Loucy (cell line): ENCODE results near the gene CFAP410.

ENCODE experiments used
- H2AFZ ChIP-seq: fragments of 200-600 bp; sonication (generic); 2 replicates; pipeline ENCODE4 v1.6.0; 2016; ENCODE audit warnings: antibody characterized with exemption, mild to moderate bottlenecking, low read length, moderate library complexity
- H3F3A ChIP-seq: fragments of 200-600 bp; 2 replicates; pipeline ENCODE4 v1.6.0; 2016; ENCODE audit warnings: antibody characterized with exemption, low read depth, mild to moderate bottlenecking
- H3K27me3 ChIP-seq: fragments of 200-600 bp; sonication (generic); 2 replicates; pipeline ENCODE4 v1.6.1; 2014; ENCODE audit warnings: low read length, mild to moderate bottlenecking; ENCODE audit not compliant: insufficient read depth, poor library complexity, severe bottlenecking
- H3K36me3 ChIP-seq: fragments of 200-600 bp; sonication (generic); 2 replicates; pipeline ENCODE4 v1.6.1; 2016; ENCODE audit warnings: low read length; ENCODE audit not compliant: insufficient read depth
- H3K4me1 ChIP-seq: fragments of 200-600 bp; sonication (generic); 2 replicates; pipeline ENCODE4 v1.5.1; 2014; ENCODE audit warnings: low read length, mild to moderate bottlenecking; ENCODE audit not compliant: insufficient read depth, poor library complexity, severe bottlenecking
- H3K4me2 ChIP-seq: fragments of 200-600 bp; sonication (generic); 2 replicates; pipeline ENCODE4 v1.6.0; 2014; ENCODE audit warnings: antibody characterized with exemption, low read length, low read depth, mild to moderate bottlenecking; ENCODE audit not compliant: poor library complexity, severe bottlenecking
- H3K4me3 ChIP-seq: fragments of 200-600 bp; sonication (generic); 2 replicates; pipeline ENCODE4 v1.5.1; 2014; ENCODE audit warnings: low read length, mild to moderate bottlenecking, mixed read lengths; ENCODE audit not compliant: poor library complexity, severe bottlenecking
- H3K79me2 ChIP-seq: fragments of 200-600 bp; sonication (generic); 2 replicates; pipeline ENCODE4 v1.6.1; 2014; ENCODE audit warnings: low read length; ENCODE audit not compliant: insufficient read depth
- H3K9ac ChIP-seq: fragments of 200-600 bp; sonication (generic); 2 replicates; pipeline ENCODE4 v1.6.0; 2014; ENCODE audit warnings: mild to moderate bottlenecking, low read depth, low read length, moderate library complexity; ENCODE audit not compliant: poor library complexity, severe bottlenecking
- H3K9me2 ChIP-seq: fragments of 200-600 bp; sonication (generic); replicated peaks from 2 replicates; pipeline ENCODE4 v1.6.1; 2016; ENCODE audit warnings: low read depth, low read length, mixed read lengths
- H3K9me3 ChIP-seq: fragments of 200-600 bp; sonication (generic); 2 replicates; pipeline ENCODE4 v1.6.1; 2014; ENCODE audit warnings: mild to moderate bottlenecking, antibody characterized with exemption, low read length, low read depth; ENCODE audit not compliant: insufficient read depth
- H4K20me1 ChIP-seq: fragments of 200-600 bp; sonication (generic); 2 replicates; pipeline ENCODE4 v1.6.0; 2014; ENCODE audit warnings: antibody characterized with exemption, low read length, mild to moderate bottlenecking; ENCODE audit not compliant: insufficient read depth, poor library complexity, severe bottlenecking
- CTCF ChIP-seq: fragments of 200-600 bp; sonication (generic); conservative IDR thresholded peaks from 2 replicates; pipeline ENCODE4 v1.5.1; 2014; ENCODE audit warnings: mild to moderate bottlenecking, antibody characterized with exemption, low read length
- EZH2phosphoT487 ChIP-seq: fragments of 200-600 bp; IDR thresholded peaks from 2 replicates; pipeline ENCODE4 v1.6.1; 2018; ENCODE audit warnings: antibody characterized with exemption, mild to moderate bottlenecking, moderate library complexity, borderline replicate concordance

CFAP410 gene

GRCh38 chr21:44314128-44314527, 25.1 kb downstream of the CFAP410 start:
- no peaks in the 10 kb centered on the region for H3K9me3 ChIP-seq
- peaks cover 71% of the 10 kb centered on the region; the same call in 1 of the 2 replicates for H3K36me3 ChIP-seq
- H3K27me3 ChIP-seq: no peaks in the 10 kb centered on the region
- H3K9me2 ChIP-seq: no peaks in the 10 kb centered on the region
- H3K9ac ChIP-seq: no peak overlapping the region
- no peak overlapping the region for H2AFZ ChIP-seq
- H3K4me3 ChIP-seq: no peak overlapping the region
- H3F3A ChIP-seq: no peaks in the 10 kb centered on the region
- H3K4me1 ChIP-seq: no peaks in the 10 kb centered on the region
- H3K79me2 ChIP-seq: no peaks in the 10 kb centered on the region; the same call in 1 of the 2 replicates
- H3K4me2 ChIP-seq: no peak overlapping the region
- peaks cover 4% of the 10 kb centered on the region for H4K20me1 ChIP-seq
- TF ChIP-seq EZH2phosphoT487 (no peak), CTCF (no peak)

- Histone ChIP-seq H3F3A (no peaks in the 10 kb centered on the region), H3K4me2 (no peak overlapping the region), H3K4me1 (no peaks in the 10 kb centered on the region), H3K9me2 (no peaks in the 10 kb centered on the region), H3K27me3 (no peaks in the 10 kb centered on the region), H3K9me3 (no peaks in the 10 kb centered on the region), H4K20me1 (peaks cover 4% of the 10 kb centered on the region), H2AFZ (no peak overlapping the region), H3K36me3 (peaks cover 74% of the 10 kb centered on the region; the same call in 1 of the 2 replicates), H3K9ac (no peak overlapping the region), H3K79me2 (no peaks in the 10 kb centered on the region; the same call in 1 of the 2 replicates), H3K4me3 (no peak overlapping the region)
- TF ChIP-seq CTCF: no peak
Observed at GRCh38 chr21:44313451-44313850, 25.7 kb downstream of the CFAP410 start.

- Histone ChIP-seq H3K4me1 (no peaks in the 10 kb centered on the region), H3K27me3 (no peaks in the 10 kb centered on the region), H3K36me3 (peaks cover 72% of the 10 kb centered on the region; the same call in 1 of the 2 replicates), H3K79me2 (no peaks in the 10 kb centered on the region; the same call in 1 of the 2 replicates), H3K9ac (no peak overlapping the region), H2AFZ (no peak overlapping the region), H3K4me3 (no peak overlapping the region), H4K20me1 (peaks cover 4% of the 10 kb centered on the region), H3K9me2 (no peaks in the 10 kb centered on the region), H3F3A (no peaks in the 10 kb centered on the region), H3K9me3 (no peaks in the 10 kb centered on the region), H3K4me2 (no peak overlapping the region)
- TF ChIP-seq CTCF: no peak
- no peak for TF ChIP-seq EZH2phosphoT487
Observed at GRCh38 chr21:44312716-44313115, 26.5 kb downstream of the CFAP410 start.
